ENCODE results near the gene ABLIM2. TPM values are rescaled to one million over a fixed set of nuclear protein-coding genes. Genes with fewer than 3 reads are reported as not detected.

Gene ABLIM2
- total RNA-seq, 1 experiment from 2014 or later = 6.1 TPM

DNA sequence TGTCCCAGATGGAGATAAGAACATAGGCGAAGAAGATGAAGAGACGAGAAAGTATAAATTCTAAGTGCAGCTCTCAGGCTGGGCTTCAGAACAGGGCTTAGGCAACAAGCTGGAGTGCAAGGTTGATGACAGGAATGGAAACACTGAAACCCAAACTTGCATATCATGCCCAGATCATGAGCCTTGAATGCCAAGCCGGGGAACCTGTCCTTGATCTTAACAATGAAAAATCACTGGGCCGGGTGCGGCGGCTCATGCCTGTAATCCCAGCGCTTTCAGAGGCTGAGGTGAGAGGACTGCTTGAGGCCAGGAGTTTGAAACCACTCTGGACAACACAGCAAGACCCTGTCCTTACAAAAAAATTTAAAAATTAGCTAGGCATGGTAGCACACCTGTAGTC, 236.1 kb downstream of the ABLIM2 start:
- H3K79me2 ChIP-seq (ENCODE audit: insufficient read depth, low read length) = peaks cover 32% of the 10 kb centered on the region; the same call in 1 of the 2 replicates
- no peak for TF ChIP-seq SP1 (IDR thresholded peaks at IDR 0.05; ENCODE audit: low read depth)
- TF ChIP-seq RAD21 (IDR thresholded peaks at IDR 0.05; ENCODE audit: low read depth) = no peak
- TF ChIP-seq, protein P1, sequence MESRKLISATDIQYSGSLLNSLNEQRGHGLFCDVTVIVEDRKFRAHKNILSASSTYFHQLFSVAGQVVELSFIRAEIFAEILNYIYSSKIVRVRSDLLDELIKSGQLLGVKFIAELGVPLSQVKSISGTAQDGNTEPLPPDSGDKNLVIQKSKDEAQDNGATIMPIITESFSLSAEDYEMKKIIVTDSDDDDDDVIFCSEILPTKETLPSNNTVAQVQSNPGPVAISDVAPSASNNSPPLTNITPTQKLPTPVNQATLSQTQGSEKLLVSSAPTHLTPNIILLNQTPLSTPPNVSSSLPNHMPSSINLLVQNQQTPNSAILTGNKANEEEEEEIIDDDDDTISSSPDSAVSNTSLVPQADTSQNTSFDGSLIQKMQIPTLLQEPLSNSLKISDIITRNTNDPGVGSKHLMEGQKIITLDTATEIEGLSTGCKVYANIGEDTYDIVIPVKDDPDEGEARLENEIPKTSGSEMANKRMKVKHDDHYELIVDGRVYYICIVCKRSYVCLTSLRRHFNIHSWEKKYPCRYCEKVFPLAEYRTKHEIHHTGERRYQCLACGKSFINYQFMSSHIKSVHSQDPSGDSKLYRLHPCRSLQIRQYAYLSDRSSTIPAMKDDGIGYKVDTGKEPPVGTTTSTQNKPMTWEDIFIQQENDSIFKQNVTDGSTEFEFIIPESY (IDR thresholded peaks at IDR 0.05; ENCODE audit: extremely low read depth, insufficient replicate concordance, low read length) = no peak
- TF ChIP-seq ZNF274 (IDR thresholded peaks at IDR 0.05; ENCODE audit: low read depth, low read length) = no peak
- TF ChIP-seq, protein P2, sequence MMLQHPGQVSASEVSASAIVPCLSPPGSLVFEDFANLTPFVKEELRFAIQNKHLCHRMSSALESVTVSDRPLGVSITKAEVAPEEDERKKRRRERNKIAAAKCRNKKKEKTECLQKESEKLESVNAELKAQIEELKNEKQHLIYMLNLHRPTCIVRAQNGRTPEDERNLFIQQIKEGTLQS (IDR thresholded peaks at IDR 0.05) = no peak
- TF ChIP-seq POLR2AphosphoS5 (IDR thresholded peaks at IDR 0.05; ENCODE audit: low read depth, low read length) = no peak
- TF ChIP-seq, protein P3, sequence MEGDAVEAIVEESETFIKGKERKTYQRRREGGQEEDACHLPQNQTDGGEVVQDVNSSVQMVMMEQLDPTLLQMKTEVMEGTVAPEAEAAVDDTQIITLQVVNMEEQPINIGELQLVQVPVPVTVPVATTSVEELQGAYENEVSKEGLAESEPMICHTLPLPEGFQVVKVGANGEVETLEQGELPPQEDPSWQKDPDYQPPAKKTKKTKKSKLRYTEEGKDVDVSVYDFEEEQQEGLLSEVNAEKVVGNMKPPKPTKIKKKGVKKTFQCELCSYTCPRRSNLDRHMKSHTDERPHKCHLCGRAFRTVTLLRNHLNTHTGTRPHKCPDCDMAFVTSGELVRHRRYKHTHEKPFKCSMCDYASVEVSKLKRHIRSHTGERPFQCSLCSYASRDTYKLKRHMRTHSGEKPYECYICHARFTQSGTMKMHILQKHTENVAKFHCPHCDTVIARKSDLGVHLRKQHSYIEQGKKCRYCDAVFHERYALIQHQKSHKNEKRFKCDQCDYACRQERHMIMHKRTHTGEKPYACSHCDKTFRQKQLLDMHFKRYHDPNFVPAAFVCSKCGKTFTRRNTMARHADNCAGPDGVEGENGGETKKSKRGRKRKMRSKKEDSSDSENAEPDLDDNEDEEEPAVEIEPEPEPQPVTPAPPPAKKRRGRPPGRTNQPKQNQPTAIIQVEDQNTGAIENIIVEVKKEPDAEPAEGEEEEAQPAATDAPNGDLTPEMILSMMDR (IDR thresholded peaks at IDR 0.05 in 2 of 3, conservative IDR thresholded peaks at IDR 0.05 in 1 of 3; ENCODE audit: borderline replicate concordance in 1 of 3, insufficient read depth in 1 of 3, low read depth in 2 of 3, low read length in 2 of 3) = no peak
- TF ChIP-seq SRF (IDR thresholded peaks at IDR 0.05; ENCODE audit: low read depth) = no peak
- no peak for TF ChIP-seq POLR2A (IDR thresholded peaks at IDR 0.05; ENCODE audit: borderline replicate concordance, extremely low read depth, insufficient read depth, insufficient read length)
- TF ChIP-seq ELF1 (IDR thresholded peaks at IDR 0.05; ENCODE audit: borderline replicate concordance, low read depth) = no peak
- TF ChIP-seq CBX3 (IDR thresholded peaks at IDR 0.05; ENCODE audit: low read depth) = no peak
- TF ChIP-seq SIN3A (IDR thresholded peaks at IDR 0.05; ENCODE audit: low read depth) = no peak
- no peak for TF ChIP-seq FOSL1 (IDR thresholded peaks at IDR 0.05; ENCODE audit: low read depth)
- TF ChIP-seq TCF7L2 (IDR thresholded peaks at IDR 0.05; ENCODE audit: borderline replicate concordance, extremely low read depth, insufficient read depth, insufficient read length) = no peak
- TF ChIP-seq EZH2 (IDR thresholded peaks at IDR 0.05) = no peak
- no peak for TF ChIP-seq JUND (IDR thresholded peaks at IDR 0.05)
- TF ChIP-seq ZFX (IDR thresholded peaks at IDR 0.05) = no peak
- TF ChIP-seq, protein P4, sequence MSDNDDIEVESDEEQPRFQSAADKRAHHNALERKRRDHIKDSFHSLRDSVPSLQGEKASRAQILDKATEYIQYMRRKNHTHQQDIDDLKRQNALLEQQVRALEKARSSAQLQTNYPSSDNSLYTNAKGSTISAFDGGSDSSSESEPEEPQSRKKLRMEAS (IDR thresholded peaks at IDR 0.05) = no peak
- no peak overlapping the region for H3K9ac ChIP-seq (ENCODE audit: low read length)
- no peak overlapping the region for H3K4me2 ChIP-seq (ENCODE audit: low read length)
- intact Hi-C loops (cut with micrococcal nuclease) = no loop called here
- CTCF ChIA-PET = no interaction called here
- ATAC-seq = no peak
- no peaks in the 10 kb centered on the region for H4K20me1 ChIP-seq (ENCODE audit: insufficient read depth)
- H3K9me3 ChIP-seq (ENCODE audit: control insufficient read depth in 1 of 2, insufficient read depth in 1 of 2, low read depth in 1 of 2, low read length in 2 of 2) = no peaks in the 10 kb centered on the region
- no peak overlapping the region for H2AFZ ChIP-seq (ENCODE audit: low read depth, low read length, poor library complexity, severe bottlenecking)
- no peak overlapping the region for H3K27ac ChIP-seq (ENCODE audit: low read depth, low read length)
- POLR2A ChIA-PET = no interaction called here
- H3K9me2 ChIP-seq (ENCODE audit: insufficient read depth) = no peaks in the 10 kb centered on the region
- DNase-seq (ENCODE audit: low read depth, low spot score) = no peak
- H3K4me1 ChIP-seq (ENCODE audit: control insufficient read depth in 1 of 2, insufficient read depth in 2 of 2, low read length in 2 of 2) = peaks cover 0 to 7% of the 10 kb centered on the region in 2 experiments; a peak in 1 of 4 replicates
- RAD21 ChIA-PET (ENCODE audit: low non-redundant PET in 1 of 2, low total read pairs in 2 of 2, uncharacterized antibody in 2 of 2, unreplicated experiment in 2 of 2) = no interaction called here
- no peaks in the 10 kb centered on the region for H3K36me3 ChIP-seq (ENCODE audit: control insufficient read depth in 1 of 2, insufficient read depth in 2 of 2, low read length in 2 of 2)
- no peaks in the 10 kb centered on the region for H3K27me3 ChIP-seq (ENCODE audit: insufficient read depth, low read length)
- no TSS peak for BruUV-seq (replicated peaks)
- no peak overlapping the region for H3K4me3 ChIP-seq (replicated peaks in 1 of 2; ENCODE audit: low read depth in 1 of 2, low read length in 2 of 2)
